H9 (cell line): Measurements from ENCODE around the gene KDM4C. TPM values are rescaled to one million over a fixed set of nuclear protein-coding genes. Genes with fewer than 3 reads are reported as not detected.

Source experiments
- DNase-seq: peaks from one replicate; pipeline ENCODE4 v3.0.0-alpha.2; 2017
- H2AFZ ChIP-seq: one replicate; pipeline ENCODE4 v1.6.1; 2013; ENCODE audit warnings: mild to moderate bottlenecking, low read length, control low read depth, moderate library complexity
- H2AK5ac ChIP-seq: 2 replicates; pipeline ENCODE4 v1.6.1; 2013; ENCODE audit warnings: low read length, control low read depth, mixed read lengths; ENCODE audit not compliant: insufficient read length
- H2BK120ac ChIP-seq: one replicate; pipeline ENCODE4 v1.6.1; 2013; ENCODE audit warnings: low read depth, mild to moderate bottlenecking, low read length, control low read depth, inconsistent platforms; ENCODE audit not compliant: poor library complexity, severe bottlenecking
- H2BK12ac ChIP-seq: 2 replicates; pipeline ENCODE4 v1.6.1; 2013; ENCODE audit warnings: low read length, control low read depth, mixed read lengths, low read depth; ENCODE audit not compliant: insufficient read length
- H2BK15ac ChIP-seq: 2 replicates; pipeline ENCODE4 v1.6.1; 2013; ENCODE audit warnings: low read depth, low read length, control low read depth
- H2BK20ac ChIP-seq: one replicate; pipeline ENCODE4 v1.6.1; 2013; ENCODE audit warnings: low read depth, mild to moderate bottlenecking, low read length, control low read depth, inconsistent platforms; ENCODE audit not compliant: poor library complexity, severe bottlenecking
- H2BK5ac ChIP-seq: 2 replicates; pipeline ENCODE4 v1.6.1; 2013; ENCODE audit warnings: low read length, control low read depth, mixed read lengths; ENCODE audit not compliant: insufficient read length
- H3K14ac ChIP-seq: 2 replicates; pipeline ENCODE4 v1.6.1; 2013; ENCODE audit warnings: low read length, control low read depth; ENCODE audit not compliant: insufficient read depth
- H3K18ac ChIP-seq: 2 replicates; pipeline ENCODE4 v1.6.1; 2013; ENCODE audit warnings: low read depth, mild to moderate bottlenecking, mixed read lengths, low read length, control low read depth; ENCODE audit not compliant: insufficient read length
- H3K23ac ChIP-seq: 2 replicates; pipeline ENCODE4 v1.6.1; 2013; ENCODE audit warnings: low read length, control low read depth, mixed read lengths, low read depth; ENCODE audit not compliant: insufficient read length
- H3K23me2 ChIP-seq: 2 replicates; pipeline ENCODE4 v1.6.1; 2013; ENCODE audit warnings: low read depth, mild to moderate bottlenecking, mixed read lengths, low read length, control low read depth; ENCODE audit not compliant: insufficient read length, poor library complexity, severe bottlenecking
- H3K27ac ChIP-seq: 2 replicates; pipeline ENCODE4 v1.5.1; 2013; ENCODE audit warnings: low read length, control low read depth, mixed read lengths, low read depth; ENCODE audit not compliant: insufficient read length
- H3K27me3 ChIP-seq: 2 replicates; pipeline ENCODE4 v1.6.1; 2013; ENCODE audit warnings: low read length, control low read depth, inconsistent platforms; ENCODE audit not compliant: insufficient read depth
- H3K4ac ChIP-seq: 2 replicates; pipeline ENCODE4 v1.6.1; 2013; ENCODE audit warnings: low read depth, mild to moderate bottlenecking, control low read depth, inconsistent platforms, low read length, moderate library complexity
- H3K4me1 ChIP-seq: 2 replicates; pipeline ENCODE4 v1.6.1; 2013; ENCODE audit warnings: low read length, control low read depth, inconsistent platforms; ENCODE audit not compliant: insufficient read depth
- H3K4me2 ChIP-seq: 2 replicates; pipeline ENCODE4 v1.6.1; 2013; ENCODE audit warnings: low read length, control low read depth, mixed read lengths; ENCODE audit not compliant: insufficient read length, insufficient read depth
- H3K56ac ChIP-seq: 2 replicates; pipeline ENCODE4 v1.6.1; 2013; ENCODE audit warnings: low read depth, mild to moderate bottlenecking, mixed read lengths, low read length, control low read depth; ENCODE audit not compliant: insufficient read length
- H3K79me1 ChIP-seq: 2 replicates; pipeline ENCODE4 v1.6.1; 2013; ENCODE audit warnings: low read depth, mild to moderate bottlenecking, moderate library complexity, low read length, control low read depth, inconsistent platforms; ENCODE audit not compliant: insufficient read depth, poor library complexity, severe bottlenecking
- H3K79me2 ChIP-seq: 2 replicates; pipeline ENCODE4 v1.6.1; 2013; ENCODE audit warnings: low read length, control low read depth, inconsistent platforms; ENCODE audit not compliant: insufficient read depth
- H3K9ac ChIP-seq: 2 replicates; pipeline ENCODE4 v1.6.1; 2013; ENCODE audit warnings: low read length, control low read depth, mixed read lengths; ENCODE audit not compliant: insufficient read length; ENCODE audit errors: extremely low read depth
- H3K9me3 ChIP-seq: one replicate; pipeline ENCODE4 v1.6.1; 2013; ENCODE audit warnings: low read depth, low read length, inconsistent platforms; ENCODE audit not compliant: control insufficient read depth
- H3T11ph ChIP-seq: one replicate; pipeline ENCODE4 v1.6.1; 2013; ENCODE audit warnings: mild to moderate bottlenecking, low read length, control low read depth, inconsistent platforms
- H4K20me1 ChIP-seq: one replicate; pipeline ENCODE4 v1.6.1; 2013; ENCODE audit not compliant: control insufficient read depth, insufficient read length, insufficient read depth
- H4K5ac ChIP-seq: 2 replicates; pipeline ENCODE4 v1.6.1; 2013; ENCODE audit warnings: low read depth, mild to moderate bottlenecking, mixed read lengths, low read length, control low read depth; ENCODE audit not compliant: insufficient read length
- H4K8ac ChIP-seq: replicated peaks from 2 replicates; pipeline ENCODE4 v1.6.1; 2013; ENCODE audit warnings: low read length, control low read depth, mixed read lengths, low read depth; ENCODE audit not compliant: insufficient read length
- H4K91ac ChIP-seq: 2 replicates; pipeline ENCODE4 v1.6.1; 2013; ENCODE audit warnings: low read depth, mild to moderate bottlenecking, moderate library complexity, mixed read lengths, low read length, control low read depth; ENCODE audit not compliant: insufficient read length
- H3K27ac Mint-ChIP-seq, 3 experiments: 2 replicates in 2 of 3; 3 replicates in 1 of 3; pipeline ENCODE4 v1.8.0; 2020 to 2021; ENCODE audit warnings: mixed read lengths in 3 of 3, mild to moderate bottlenecking in 1 of 3, moderate library complexity in 1 of 3
- H3K27me3 Mint-ChIP-seq: 2 replicates; pipeline ENCODE4 v1.8.0; 2021; ENCODE audit warnings: low read depth, mild to moderate bottlenecking, moderate library complexity, mixed read lengths
- H3K36me3 Mint-ChIP-seq, 3 experiments: 2 replicates in 2 of 3; 3 replicates in 1 of 3; pipeline ENCODE4 v1.8.0; 2020 to 2021; ENCODE audit warnings: low read depth in 3 of 3, mixed read lengths in 3 of 3; ENCODE audit not compliant: insufficient read depth in 1 of 3
- H3K4me1 Mint-ChIP-seq, 2 experiments: 2 replicates each; pipeline ENCODE4 v1.8.0; 2020; ENCODE audit warnings: mixed read lengths in 2 of 2
- H3K4me3 Mint-ChIP-seq, 2 experiments: 2 replicates in 1 of 2; 3 replicates in 1 of 2; pipeline ENCODE4 v1.8.0; 2020 to 2021; ENCODE audit warnings: mild to moderate bottlenecking in 2 of 2, mixed read lengths in 2 of 2, moderate library complexity in 1 of 2
- H3K9me3 Mint-ChIP-seq, 2 experiments: 2 replicates in 1 of 2; 3 replicates in 1 of 2; pipeline ENCODE4 v1.8.0; 2020; ENCODE audit warnings: mild to moderate bottlenecking in 2 of 2, mixed read lengths in 2 of 2, moderate library complexity in 1 of 2
- CTCF ChIP-seq: fragments of 200-600 bp; sonication (generic); conservative IDR thresholded peaks from 3 replicates; pipeline ENCODE4 v1.8.0; 2021; ENCODE audit warnings: antibody characterized with exemption, mild to moderate bottlenecking
- WGBS: extraction: QIAGEN DNeasy Blood & Tissue Kit; methylation state at CpG from one replicate; pipeline ENCODE4 v1.1.7; 2013; ENCODE audit warnings: missing lambda C conversion rate, low lambda C conversion rate, mixed read lengths; ENCODE audit not compliant: insufficient read length; ENCODE audit errors: extremely low coverage; 5-methylcytosine and 5-hydroxymethylcytosine counted together
- total RNA-seq: library from RNA; stranded (reverse); gene quantifications from 2 replicates; pipeline ENCODE4 v1.2.1, GENCODE V29; 2021

KDM4C gene
- total RNA-seq, 1 experiment from 2014 or later, result 24.0 TPM

- H3K18ac ChIP-seq, result no peak overlapping the region
- no peak overlapping the region for H3K14ac ChIP-seq
- Mint-ChIP-seq H3K27me3 (no peaks in the 10 kb centered on the region), H3K27ac (no peak overlapping the region; a peak in 2 of 7 replicates), H3K4me3 (no peak overlapping the region), H3K4me1 (peaks cover 11% of the 10 kb centered on the region in 2 experiments), H3K9me3 (no peaks in the 10 kb centered on the region), H3K36me3 (no peaks in the 10 kb centered on the region; a peak in 1 of 7 replicates)
- no peak overlapping the region for H4K91ac ChIP-seq
- H3K27ac ChIP-seq, result no peak overlapping the region
- no peak overlapping the region for H3K9ac ChIP-seq
- no peak overlapping the region for H2AFZ ChIP-seq
- no peak overlapping the region for H3K4me2 ChIP-seq
- H2BK120ac ChIP-seq, result no peak overlapping the region
- H4K20me1 ChIP-seq, result no peaks in the 10 kb centered on the region
- no peak for DNase-seq
- H3T11ph ChIP-seq, result no peak overlapping the region
- H2BK12ac ChIP-seq, result no peak overlapping the region
- WGBS, result no CpG with 5 or more reads among the region's 2 CpGs
- H3K79me2 ChIP-seq, result no peaks in the 10 kb centered on the region
- H2BK15ac ChIP-seq, result no peak overlapping the region
- H2BK5ac ChIP-seq, result no peak overlapping the region
- H3K4ac ChIP-seq, result no peak overlapping the region
- H3K9me3 ChIP-seq, result no peaks in the 10 kb centered on the region
- H4K5ac ChIP-seq, result no peak overlapping the region
- no peak overlapping the region for H2AK5ac ChIP-seq
- no peak overlapping the region for H2BK20ac ChIP-seq
- no peaks in the 10 kb centered on the region for H3K27me3 ChIP-seq
- no peaks in the 10 kb centered on the region for H3K79me1 ChIP-seq
- no peak overlapping the region for H4K8ac ChIP-seq
- H3K4me1 ChIP-seq, result no peaks in the 10 kb centered on the region; the same call in 1 of the 2 replicates
- H3K23ac ChIP-seq, result no peak overlapping the region
- H3K23me2 ChIP-seq, result no peaks in the 10 kb centered on the region
- TF ChIP-seq CTCF, result no peak
- no peak overlapping the region for H3K56ac ChIP-seq
Observed at GRCh38 chr9:7121055-7121454, 363.3 kb downstream of the KDM4C start.
